HUDEP-2 (cell line): ENCODE measurements around the gene MFAP5.
A peak's percentile ranks its signal among the peaks of the same experiment; 100 is the strongest.

Experiments
- DNase-seq, 76 experiments: peaks; one replicate each; lab custom pipeline; 2025; ENCODE audit not compliant: unreplicated experiment in 76 of 76; lab: John Stamatoyannopoulos, UW

MFAP5 gene

GRCh38 chr12:8662593-8662992, at the start of gene MFAP5:
Gene MFAP5, minus strand, starts transcription at chr12:8662826. Its CDS starts 722 bp downstream, at chr12:8662104.
- no peak for DNase-seq

- peak in 3 of 76 experiments; percentile 3 to 16 (median 16) for DNase-seq
Observed at GRCh38 chr12:8709124-8709830, 46.7 kb upstream of the MFAP5 start.

GRCh38 chr12:8702159-8702558, 39.5 kb upstream of the MFAP5 start:
- no peak for DNase-seq

DNA sequence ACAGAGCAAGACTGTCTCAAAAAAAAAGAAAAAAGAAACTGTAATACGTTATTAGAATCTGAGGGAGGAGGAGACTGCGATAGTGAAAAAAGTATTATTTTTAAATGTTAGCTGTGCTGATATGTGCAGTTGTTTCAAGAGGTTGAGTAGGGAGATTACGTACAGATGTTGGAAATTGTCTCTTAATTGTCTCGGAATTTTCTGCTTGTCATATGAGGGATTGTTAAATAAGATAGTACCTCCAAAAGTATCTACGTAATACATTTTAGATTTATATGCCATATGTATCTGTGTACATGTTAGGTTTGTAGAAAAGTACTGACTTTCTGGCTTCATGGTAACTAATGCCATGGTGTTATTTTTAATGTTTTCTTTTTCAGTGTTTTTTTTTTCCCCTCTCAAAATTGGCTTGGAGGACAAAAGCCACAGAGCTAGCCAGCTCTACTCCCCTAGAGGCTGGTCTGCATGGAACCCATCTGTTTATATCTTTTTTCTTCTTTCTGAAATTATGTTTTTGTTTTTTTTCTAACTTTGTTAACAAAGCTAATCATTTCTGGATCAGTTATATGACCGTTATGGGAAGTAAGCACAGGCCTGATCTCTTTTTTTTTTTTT, 38.5 kb upstream of the MFAP5 start:
- DNase-seq, result no peak

GRCh38 chr12:8699714-8700113, 37.1 kb upstream of the MFAP5 start:
- peak in 2 of 76 experiments; percentile 2 to 7 for DNase-seq

GRCh38 chr12:8698879-8699278, 36.3 kb upstream of the MFAP5 start:
- DNase-seq, result no peak

DNA sequence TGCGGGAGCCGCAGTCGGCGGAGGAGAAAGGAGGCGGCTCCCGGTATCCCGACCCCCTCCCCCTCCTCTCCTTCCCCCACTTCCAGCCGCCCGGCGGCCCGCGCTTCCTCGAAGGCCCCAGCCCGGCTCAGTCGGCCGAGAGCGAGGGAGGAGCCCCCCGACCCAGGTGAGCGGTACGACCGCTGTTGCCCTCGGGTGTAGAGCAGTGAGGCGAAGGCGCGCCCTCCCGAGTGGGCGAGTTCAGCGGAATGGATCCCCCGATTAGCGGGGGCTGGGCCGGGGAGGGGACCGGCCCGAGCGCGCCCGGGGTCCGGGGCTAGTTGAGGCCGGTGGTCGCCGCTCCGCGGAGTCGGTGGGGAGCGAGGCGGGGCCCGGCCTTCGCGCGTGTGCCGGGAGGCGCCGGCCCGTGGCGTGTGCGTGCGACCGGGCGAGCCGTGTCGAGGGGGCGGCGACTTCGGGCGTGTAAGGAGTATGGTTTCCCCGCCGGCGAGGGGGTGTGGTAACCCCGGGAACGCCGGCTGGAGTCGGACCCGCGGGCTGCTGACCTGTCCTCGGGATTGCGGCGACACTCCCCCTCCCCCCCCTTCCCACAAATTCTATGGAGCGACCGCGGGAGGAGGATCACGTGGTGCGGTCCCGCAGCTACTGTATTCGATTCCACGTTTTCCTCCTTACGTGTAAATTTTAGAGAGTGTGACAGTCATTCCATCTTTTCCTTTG, 35.7 kb upstream of the MFAP5 start:
- peak in 16 of 76 experiments; percentile 7 to 34 (median 18) for DNase-seq

GRCh38 chr12:8697476-8698131, 35.0 kb upstream of the MFAP5 start, which contains the start of gene RIMKLB:
Gene RIMKLB, plus strand, starts transcription at chr12:8697991. Its CDS starts 15,876 bp downstream, at chr12:8713867.
- peak in 51 of 76 experiments; percentile 3 to 70 (median 46) for DNase-seq

- DNase-seq, result peak in 19 of 76 experiments; percentile 7 to 54 (median 22)
Observed at GRCh38 chr12:8697120-8697475, 34.5 kb upstream of the MFAP5 start.

DNA sequence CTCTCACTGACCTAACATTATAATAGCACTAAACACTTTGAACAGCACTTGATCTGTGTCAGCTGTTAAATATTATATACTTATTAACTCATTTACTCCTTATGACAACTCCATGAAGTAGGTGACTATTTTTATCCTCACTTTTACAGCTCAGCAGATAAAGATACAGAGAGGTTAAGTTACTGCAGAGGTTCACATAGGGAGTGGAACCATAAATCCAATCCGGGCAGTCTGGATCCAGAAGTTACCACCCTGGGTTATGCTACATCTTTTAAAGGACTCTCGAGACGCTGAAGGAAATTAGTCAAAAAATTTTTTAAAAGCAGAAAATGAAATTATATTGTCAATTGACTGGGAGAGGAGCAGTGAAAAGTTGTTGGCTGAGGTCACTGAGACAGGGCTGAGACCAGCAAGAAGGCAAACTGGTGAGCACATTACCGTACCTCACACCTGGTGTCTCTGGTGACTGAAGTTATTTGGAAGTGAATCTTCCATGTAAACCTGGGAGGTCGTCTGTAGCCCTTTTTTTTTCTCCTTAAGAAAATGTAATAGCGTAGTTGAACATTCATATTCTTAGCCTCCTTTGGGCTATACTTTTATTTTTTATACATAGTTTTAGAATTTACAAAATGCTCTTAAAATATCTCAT, 33.9 kb upstream of the MFAP5 start:
- DNase-seq, result no peak

- DNase-seq, result no peak
Observed at GRCh38 chr12:8695116-8695515, 32.5 kb upstream of the MFAP5 start.

DNA sequence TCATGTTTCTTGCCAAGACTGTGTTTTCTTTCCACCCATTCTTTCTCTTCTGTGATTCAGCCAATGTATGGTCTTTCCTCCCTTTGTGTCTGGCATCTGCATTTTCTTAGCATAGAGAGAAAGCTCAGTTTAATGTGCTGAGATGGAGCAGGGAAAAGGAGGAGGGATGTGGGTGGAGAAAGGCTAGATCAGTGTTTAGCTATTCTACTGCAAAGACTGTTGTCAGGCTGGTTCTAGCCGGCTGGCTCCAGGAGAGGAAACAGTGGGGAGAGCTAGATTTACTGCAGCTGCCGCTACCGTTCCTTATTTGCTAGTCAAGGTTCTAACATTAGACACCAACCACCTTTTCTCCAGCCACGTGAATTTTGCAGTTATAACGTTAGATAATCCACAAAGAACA, 29.9 kb upstream of the MFAP5 start:
- DNase-seq, result no peak

DNA sequence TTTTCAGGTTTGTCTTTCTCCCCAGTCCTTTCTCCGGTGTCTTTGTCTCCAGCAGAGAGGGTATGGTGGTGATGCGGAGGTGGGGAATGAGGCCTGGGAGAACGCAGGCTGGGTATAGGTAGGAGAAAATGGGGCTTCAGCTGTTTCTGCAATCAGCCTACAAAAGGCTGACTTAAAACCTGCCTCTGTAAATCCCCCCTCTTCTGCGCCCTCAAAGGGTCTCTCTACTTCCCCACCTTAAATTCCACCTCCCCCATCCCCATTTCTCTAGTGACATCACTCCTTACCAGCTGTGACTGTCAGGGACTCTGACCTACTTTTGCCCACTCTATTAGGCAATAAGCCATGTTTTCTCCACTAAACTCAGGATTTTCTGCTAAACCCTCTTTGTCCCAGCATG, 27.1 kb upstream of the MFAP5 start:
- DNase-seq, result no peak

DNA sequence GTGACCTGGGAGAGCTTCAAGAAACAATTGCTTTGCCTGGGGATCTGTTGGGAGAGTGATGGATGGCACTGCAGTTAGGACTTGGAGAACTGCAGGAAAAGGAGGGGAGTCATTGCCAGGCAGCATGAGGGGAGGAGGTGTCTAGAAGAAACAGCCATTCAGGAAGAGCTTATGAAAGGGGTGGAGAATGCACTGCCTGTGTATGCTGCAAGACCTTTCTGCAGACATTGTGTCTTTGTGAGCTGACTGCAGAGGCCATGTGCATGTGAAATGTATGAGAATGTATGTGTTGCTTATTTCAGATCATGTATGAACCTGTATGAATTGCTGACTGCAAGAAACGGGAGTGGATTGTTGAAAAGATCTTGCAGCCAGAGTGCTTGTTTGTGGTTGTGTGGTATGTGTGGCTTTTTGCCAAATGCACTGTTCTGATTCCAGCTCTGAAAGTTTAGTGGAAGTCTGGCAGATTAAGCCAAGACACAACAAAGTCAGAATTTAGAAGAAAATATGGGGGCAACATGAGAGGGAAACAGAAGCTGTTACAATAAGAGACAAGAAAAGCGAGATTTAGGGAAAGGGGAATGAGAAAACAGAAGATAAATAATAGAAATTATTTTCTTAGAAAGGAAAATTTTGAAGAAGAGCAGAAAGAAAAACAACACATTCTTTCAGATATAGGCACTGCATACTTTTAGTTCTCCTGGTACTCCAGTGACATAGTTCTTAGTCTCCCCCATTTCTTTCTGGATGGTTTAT, 25.4 kb upstream of the MFAP5 start:
- peak in 16 of 76 experiments; percentile 1 to 46 (median 10) for DNase-seq

GRCh38 chr12:8685051-8685450, 22.4 kb upstream of the MFAP5 start:
- no peak for DNase-seq

DNA sequence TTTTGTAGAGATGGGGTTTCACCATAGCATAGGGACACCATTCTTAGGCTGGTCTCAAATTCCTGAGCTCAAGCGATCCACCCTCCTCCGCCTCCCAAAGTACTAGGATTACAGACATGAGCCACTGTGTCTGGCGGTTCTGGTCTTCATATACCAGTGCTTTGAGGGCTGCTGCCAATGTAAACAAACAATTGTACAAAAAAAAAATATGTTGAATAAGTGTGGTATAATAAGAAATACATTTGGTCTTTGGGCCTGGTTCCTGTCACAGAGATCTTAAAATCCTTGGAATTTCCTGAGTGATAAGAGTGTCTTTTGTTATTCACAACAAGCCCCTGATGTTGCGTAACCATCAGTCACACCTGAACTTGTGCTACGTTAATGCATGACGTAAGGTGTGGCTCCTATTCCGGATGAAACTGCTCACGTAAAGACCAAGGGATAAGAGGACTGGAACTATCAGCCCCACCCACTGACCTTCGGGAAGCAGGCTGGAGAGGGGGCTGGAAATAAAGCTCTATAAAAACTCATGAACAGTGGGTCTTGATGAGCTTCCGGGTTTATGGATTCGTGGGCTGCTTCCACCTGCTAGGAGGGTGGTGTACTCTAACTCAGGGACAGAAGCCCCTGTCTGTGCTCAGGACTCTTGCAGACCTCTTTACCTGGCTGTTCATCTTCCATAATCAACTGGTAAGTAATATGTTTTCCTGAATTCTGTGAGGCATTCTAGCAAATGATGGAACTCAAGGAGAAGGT, 18.7 kb upstream of the MFAP5 start:
- no peak for DNase-seq

DNA sequence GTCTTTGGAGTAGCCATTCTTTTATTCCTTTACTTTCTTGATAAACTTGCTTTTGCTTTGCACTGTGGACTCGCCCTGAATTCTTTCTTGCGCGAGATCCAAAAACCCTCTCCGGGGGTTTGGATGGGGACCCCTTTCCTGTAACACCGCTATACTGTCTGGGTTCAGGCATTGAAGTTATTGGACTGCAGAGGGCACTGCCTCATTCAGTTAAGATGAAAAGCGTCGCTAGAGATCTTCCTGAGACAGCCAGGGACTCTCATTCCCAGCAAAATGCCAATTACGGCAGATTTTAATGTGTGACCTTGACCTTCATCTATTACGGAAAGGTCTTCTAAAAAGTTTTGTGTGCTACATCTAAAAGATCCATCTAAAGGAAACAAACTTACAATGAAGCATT, 17.9 kb upstream of the MFAP5 start:
- DNase-seq, result no peak

GRCh38 chr12:8678661-8679111, 16.1 kb upstream of the MFAP5 start:
- DNase-seq, result no peak

DNA sequence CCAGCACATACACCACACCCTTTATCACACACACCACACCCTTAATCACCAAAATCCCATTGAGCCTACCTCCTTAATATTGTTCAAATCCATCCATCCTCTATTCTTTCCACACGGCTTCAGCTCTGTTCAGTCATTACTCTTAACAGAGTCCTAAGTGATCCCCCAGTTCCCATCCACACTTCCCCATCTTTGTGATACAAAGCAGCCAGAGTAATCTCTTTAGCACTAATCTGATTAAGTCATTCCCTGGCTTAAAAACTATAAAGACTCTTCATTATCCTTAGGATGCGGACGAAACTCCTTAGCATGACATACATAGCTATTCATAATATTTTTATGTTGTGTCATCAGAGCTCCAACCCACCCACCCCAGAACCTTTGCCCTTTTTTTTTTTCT, 14.7 kb upstream of the MFAP5 start:
- DNase-seq, result no peak
